ENCODE results near the gene ETNK2.
A peak's percentile ranks its signal among the peaks of the same experiment; 100 is the strongest.

GRCh38 chr1:204123376-204123775 is 28.5 kb downstream of the ETNK2 start:
- TF ChIP-seq CTCF (conservative IDR thresholded peaks at IDR 0.05; ENCODE audit: low read depth in 2 of 2) (peak; percentile 66 to 82), EZH2phosphoT487 (IDR thresholded peaks at IDR 0.05; ENCODE audit: unreplicated experiment) (no peak), EZH2 (IDR thresholded peaks at IDR 0.05; ENCODE audit: low read depth, unreplicated experiment) (no peak), CREB1 (CRISPR knock-in tag; IDR thresholded peaks at IDR 0.05; ENCODE audit: low read depth) (no peak), POLR2AphosphoS5 (IDR thresholded peaks at IDR 0.05; ENCODE audit: low read depth) (no peak)
